Esophagus squamous epithelium (tissue), 5 donors: ENCODE data around the gene CNNM4. TPM values are rescaled to one million over a fixed set of nuclear protein-coding genes. Genes with fewer than 3 reads are reported as not detected.

Experiments
- DNase-seq: peaks from one replicate; lab custom pipeline; 2025; lab: John Stamatoyannopoulos, UW
- H3K27ac ChIP-seq, 4 donors: fragments of 200-600 bp; sonication (generic); one replicate each; pipeline ENCODE4 v1.5.1; 2016 to 2019; ENCODE audit warnings: mild to moderate bottlenecking in 1 of 4
- H3K27me3 ChIP-seq, 4 donors: fragments of 200-600 bp; sonication (generic); 1 replicate in 3 of 4; 2 replicates in 1 of 4; pipeline versions ENCODE4 v1.5.1 to v1.6.0; 2017 to 2021; ENCODE audit warnings: antibody characterized with exemption in 1 of 4
- H3K36me3 ChIP-seq, 3 donors: fragments of 200-600 bp; sonication (generic); one replicate each; pipeline ENCODE4 v1.5.1; 2016 to 2019
- H3K4me1 ChIP-seq, 3 donors: fragments of 200-600 bp; sonication (generic); one replicate each; pipeline ENCODE4 v1.5.1; 2017 to 2019
- H3K4me3 ChIP-seq, 4 donors: fragments of 200-600 bp; sonication (generic); 1 replicate in 3 of 4; 2 replicates in 1 of 4; pipeline ENCODE4 v1.5.1; 2016 to 2019; ENCODE audit warnings: mild to moderate bottlenecking in 2 of 4, moderate library complexity in 1 of 4
- H3K9me3 ChIP-seq, 3 donors: fragments of 200-600 bp; sonication (generic); one replicate each; pipeline ENCODE4 v1.5.1; 2016 to 2019
- POLR2A ChIP-seq, 4 donors: fragments of 450-650 bp; IDR thresholded peaks; one replicate each; pipeline ENCODE4 v1.6.1; 2017; ENCODE audit warnings: antibody characterized with exemption in 4 of 4, mild to moderate bottlenecking in 4 of 4, moderate library complexity in 3 of 4
- WGBS, 2 donors: methylation state at CpG; one replicate each; pipeline ENCODE4 v1.1.5; 2018; 5-methylcytosine and 5-hydroxymethylcytosine counted together
- intact Hi-C: fragments of 100-400 bp; cut with DNase I; formaldehyde crosslinking; loops from one replicate; pipeline ENCODE4 v1.15.0; 2022
- total RNA-seq, 4 donors: library from RNA; depleted of rRNA; stranded (reverse); fragments of >200 nt; gene quantifications; one replicate each; pipeline ENCODE4 v1.1.0, GENCODE V29; 2016
- TF ChIP-seq, protein P1 (sequence below), 6 experiments: fragments of 450-650 bp in 4 of 6; fragments of 200-600 bp in 2 of 6; sonication (generic) in 2 of 6; IDR thresholded peaks; one replicate each; pipeline ENCODE4 v1.5.1; 2016 to 2019; ENCODE audit warnings: antibody characterized with exemption in 6 of 6, mild to moderate bottlenecking in 4 of 6, moderate library complexity in 4 of 6
- donor health status: DM: yes; HTN: yes; CAD: no.

CNNM4 gene
- total RNA-seq, 4 donors from 2014 or later: 3.4 to 8.5 (median 6.7) TPM

DNA sequence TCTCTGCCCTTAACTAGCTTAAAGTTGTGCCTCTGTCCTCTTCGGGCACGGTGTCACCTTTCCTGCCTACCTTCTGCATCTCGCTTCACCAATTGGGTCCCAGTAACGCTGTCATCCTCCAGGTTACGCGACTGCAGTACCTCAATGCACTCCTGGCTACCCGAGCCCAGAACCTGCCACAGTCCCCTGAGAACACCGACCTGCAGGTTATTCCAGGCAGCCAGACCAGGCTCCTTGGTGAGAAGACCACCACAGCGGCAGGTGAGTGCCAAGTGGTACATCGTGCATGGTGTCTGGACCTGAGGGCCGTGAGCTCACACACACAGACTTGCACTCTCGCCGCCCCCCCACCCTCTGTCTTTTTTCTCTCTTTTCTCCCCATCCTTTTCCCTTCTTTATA, 68.2 kb downstream of the CNNM4 start:
- TF ChIP-seq POLR2A (IDR thresholded peaks at IDR 0.05): no peak
- TF ChIP-seq, protein P1, sequence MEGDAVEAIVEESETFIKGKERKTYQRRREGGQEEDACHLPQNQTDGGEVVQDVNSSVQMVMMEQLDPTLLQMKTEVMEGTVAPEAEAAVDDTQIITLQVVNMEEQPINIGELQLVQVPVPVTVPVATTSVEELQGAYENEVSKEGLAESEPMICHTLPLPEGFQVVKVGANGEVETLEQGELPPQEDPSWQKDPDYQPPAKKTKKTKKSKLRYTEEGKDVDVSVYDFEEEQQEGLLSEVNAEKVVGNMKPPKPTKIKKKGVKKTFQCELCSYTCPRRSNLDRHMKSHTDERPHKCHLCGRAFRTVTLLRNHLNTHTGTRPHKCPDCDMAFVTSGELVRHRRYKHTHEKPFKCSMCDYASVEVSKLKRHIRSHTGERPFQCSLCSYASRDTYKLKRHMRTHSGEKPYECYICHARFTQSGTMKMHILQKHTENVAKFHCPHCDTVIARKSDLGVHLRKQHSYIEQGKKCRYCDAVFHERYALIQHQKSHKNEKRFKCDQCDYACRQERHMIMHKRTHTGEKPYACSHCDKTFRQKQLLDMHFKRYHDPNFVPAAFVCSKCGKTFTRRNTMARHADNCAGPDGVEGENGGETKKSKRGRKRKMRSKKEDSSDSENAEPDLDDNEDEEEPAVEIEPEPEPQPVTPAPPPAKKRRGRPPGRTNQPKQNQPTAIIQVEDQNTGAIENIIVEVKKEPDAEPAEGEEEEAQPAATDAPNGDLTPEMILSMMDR (IDR thresholded peaks at IDR 0.05): no peak
- DNase-seq: no peak
- Histone ChIP-seq H3K4me1 (peaks cover 0 to 20% (median 0%) of the 10 kb centered on the region in 3 donors), H3K36me3 (peaks cover 28 to 95% (median 29%) of the 10 kb centered on the region in 3 donors), H3K27me3 (no peaks in the 10 kb centered on the region), H3K27ac (no peak overlapping the region), H3K9me3 (no peaks in the 10 kb centered on the region), H3K4me3 (no peak overlapping the region)
- WGBS, 2 donors: 91 to 92% methylated on average over 13 of the region's 13 CpGs
- intact Hi-C loops: no loop called here

DNA sequence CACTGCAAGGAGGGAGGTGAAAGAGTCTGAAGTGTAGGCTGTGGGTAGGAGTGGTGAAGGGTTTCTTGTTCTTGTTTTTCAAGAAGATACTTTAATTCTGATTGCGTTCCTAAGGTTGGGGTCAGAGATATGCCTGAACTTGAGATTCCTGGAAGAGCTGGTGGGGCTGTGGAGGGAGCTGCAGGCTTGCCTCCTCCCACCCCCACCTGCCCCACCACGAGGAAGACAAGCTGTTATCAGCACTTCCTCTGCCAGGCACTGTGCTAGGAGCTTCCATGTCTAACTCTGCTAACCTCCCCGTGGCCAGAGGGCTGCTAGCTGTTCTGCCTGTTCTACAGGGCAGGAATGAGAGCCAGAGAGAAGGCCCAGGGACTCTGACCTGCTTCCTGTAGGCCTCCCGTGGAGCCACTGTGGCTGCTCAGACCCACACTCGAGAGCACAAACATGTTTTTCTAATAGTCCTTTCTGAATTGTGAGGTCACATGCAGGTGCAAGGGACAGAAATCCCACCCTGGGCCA, 69.4 kb downstream of the CNNM4 start:
- intact Hi-C loops: no loop called here
- H3K36me3 ChIP-seq: peaks cover 27 to 98% (median 29%) of the 10 kb centered on the region in 3 donors
- 65 to 83% methylated on average over 1 to 5 of the region's 5 CpGs for WGBS, 2 donors
- no peak overlapping the region for H3K4me3 ChIP-seq
- no peaks in the 10 kb centered on the region for H3K9me3 ChIP-seq
- TF ChIP-seq POLR2A (IDR thresholded peaks at IDR 0.05): no peak
- TF ChIP-seq, protein P1 (IDR thresholded peaks at IDR 0.05): no peak
- DNase-seq: no peak
- H3K4me1 ChIP-seq: peaks cover 0 to 16% (median 0%) of the 10 kb centered on the region in 3 donors
- no peaks in the 10 kb centered on the region for H3K27me3 ChIP-seq
- no peak overlapping the region for H3K27ac ChIP-seq

DNA sequence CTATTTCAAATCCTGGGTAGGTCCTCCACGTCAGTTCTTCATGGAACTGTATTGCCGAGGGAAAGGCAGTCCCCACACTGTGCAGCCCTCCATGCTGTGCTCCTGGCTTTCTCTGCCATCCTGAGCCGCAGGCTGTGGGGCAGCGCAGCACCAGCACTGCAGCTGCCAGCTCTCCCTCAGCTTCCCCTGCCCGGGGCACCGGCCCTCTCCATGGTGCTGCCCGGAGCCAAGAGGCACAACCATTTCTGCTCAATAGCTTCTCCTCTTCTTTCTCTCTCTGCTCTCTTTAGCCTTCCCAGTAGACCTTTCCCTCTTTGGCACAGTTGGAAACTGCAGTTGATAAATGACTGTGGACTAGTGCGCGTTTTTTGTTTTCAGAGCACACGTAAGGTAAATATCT, 71.0 kb downstream of the CNNM4 start:
- no peak overlapping the region for H3K4me3 ChIP-seq
- no peaks in the 10 kb centered on the region for H3K9me3 ChIP-seq
- peaks cover 22 to 91% (median 23%) of the 10 kb centered on the region in 3 donors for H3K36me3 ChIP-seq
- TF ChIP-seq, protein P1 (IDR thresholded peaks at IDR 0.05): no peak
- no peak for TF ChIP-seq POLR2A (IDR thresholded peaks at IDR 0.05)
- intact Hi-C loops: no loop called here
- no peaks in the 10 kb centered on the region for H3K27me3 ChIP-seq
- no peak overlapping the region for H3K27ac ChIP-seq
- H3K4me1 ChIP-seq: peaks cover 0 to 16% (median 0%) of the 10 kb centered on the region in 3 donors
- WGBS, 2 donors: 63 to 64% methylated on average over 10 of the region's 10 CpGs
- no peak for DNase-seq

DNA sequence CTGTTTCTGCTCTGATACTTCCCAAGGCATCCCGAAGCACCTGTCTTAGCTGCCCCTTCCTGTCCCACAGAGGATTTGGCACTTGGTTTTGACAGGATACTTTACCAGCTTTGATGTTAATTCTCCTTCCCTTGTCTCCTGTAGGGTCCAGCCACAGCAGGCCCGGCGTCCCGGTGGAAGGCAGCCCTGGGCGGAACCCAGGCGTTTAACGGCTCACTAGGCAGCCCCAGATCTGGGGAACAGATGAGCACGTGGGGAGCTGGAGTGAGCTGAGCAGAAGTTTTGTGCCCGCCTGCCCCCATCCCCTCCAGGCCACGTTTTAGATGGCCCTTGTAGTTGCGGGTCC, 71.7 kb downstream of the CNNM4 start:
- no peaks in the 10 kb centered on the region for H3K9me3 ChIP-seq
- peaks cover 20 to 91% (median 20%) of the 10 kb centered on the region in 3 donors for H3K36me3 ChIP-seq
- peaks cover 0 to 16% (median 0%) of the 10 kb centered on the region in 3 donors for H3K4me1 ChIP-seq
- 62 to 67% methylated on average over 1 to 2 of the region's 11 CpGs for WGBS, 2 donors
- H3K4me3 ChIP-seq: no peak overlapping the region
- intact Hi-C loops: no loop called here
- no peak for DNase-seq
- no peak for TF ChIP-seq POLR2A (IDR thresholded peaks at IDR 0.05)
- TF ChIP-seq, protein P1 (IDR thresholded peaks at IDR 0.05): no peak
- no peaks in the 10 kb centered on the region for H3K27me3 ChIP-seq
- peak overlapping the region in 2 of 4 donors; percentile 44 to 50 for H3K27ac ChIP-seq

DNA sequence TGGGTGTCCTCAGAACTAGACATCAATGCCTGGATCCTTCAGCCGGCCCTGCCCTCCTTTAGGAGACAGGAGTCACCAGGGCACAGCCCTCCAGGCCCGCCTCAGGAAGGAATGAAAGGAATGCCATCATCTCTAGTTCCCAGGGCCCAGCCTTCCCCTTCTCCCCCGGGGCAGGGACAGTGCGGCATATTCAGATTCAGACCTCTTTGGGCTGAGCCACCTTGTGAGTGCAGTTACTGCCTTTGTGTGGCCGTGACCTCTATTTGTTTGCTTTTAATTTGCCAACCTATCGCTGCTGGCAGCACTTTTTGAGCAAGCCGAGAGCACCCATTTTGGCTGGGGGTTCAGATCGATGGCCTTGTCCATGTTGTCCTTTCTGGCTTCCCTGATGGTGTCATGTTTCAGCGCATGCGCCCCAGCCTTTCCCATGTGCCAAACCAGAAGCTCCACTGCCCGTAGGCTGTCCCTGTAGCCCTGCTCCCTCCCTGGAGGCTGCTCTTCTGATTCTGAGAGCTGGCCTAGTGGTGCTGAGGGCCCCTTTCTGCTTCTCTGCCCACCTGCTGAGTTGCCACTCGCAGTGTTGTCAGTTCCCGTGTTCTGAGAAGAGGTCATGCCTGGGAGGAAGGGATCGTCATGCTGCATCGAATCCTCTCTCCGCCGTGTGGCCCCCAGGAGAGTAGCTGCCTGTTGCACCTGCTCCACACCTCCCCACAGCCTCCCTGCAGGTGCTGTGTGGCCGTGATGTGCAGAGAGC, 72.2 kb downstream of the CNNM4 start:
- Histone ChIP-seq H3K9me3 (no peaks in the 10 kb centered on the region), H3K4me1 (peaks cover 0 to 16% (median 0%) of the 10 kb centered on the region in 3 donors), H3K27ac (peak overlapping the region in 2 of 4 donors; percentile 44 to 50), H3K4me3 (no peak overlapping the region), H3K36me3 (peaks cover 15 to 91% (median 15%) of the 10 kb centered on the region in 3 donors), H3K27me3 (no peaks in the 10 kb centered on the region)
- intact Hi-C loops: no loop called here
- WGBS, 2 donors: 60 to 69% methylated on average over 6 to 9 of the region's 18 CpGs
- TF ChIP-seq, protein P1 (IDR thresholded peaks at IDR 0.05): no peak
- TF ChIP-seq POLR2A (IDR thresholded peaks at IDR 0.05): no peak
- DNase-seq: no peak
